ENCODE data around the gene PKD1L1. TPM values are rescaled to one million over a fixed set of nuclear protein-coding genes. Genes with fewer than 3 reads are reported as not detected.

Gene PKD1L1
- total RNA-seq, 2 donors from 2014 or later, result 0.13 to 0.20 TPM

DNA sequence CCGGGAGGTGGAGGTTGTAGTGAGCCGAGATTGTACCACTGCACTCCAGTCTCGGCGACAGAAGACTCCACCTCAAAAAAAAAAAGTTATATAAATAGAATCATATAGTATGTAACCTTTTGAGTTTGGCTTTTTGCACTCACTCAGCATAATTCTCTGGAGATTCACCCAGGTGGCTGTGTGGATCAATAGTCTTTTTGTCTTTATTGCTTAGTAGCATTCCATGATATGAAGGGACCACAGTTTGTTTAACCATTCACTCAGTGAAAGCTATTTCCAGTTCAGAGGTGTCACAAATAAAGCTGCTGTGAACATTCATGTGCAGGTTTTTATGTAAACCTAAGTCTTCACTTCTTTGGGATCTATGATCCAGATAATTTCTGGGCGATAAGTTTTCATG is 167.7 kb downstream of the PKD1L1 start:
- Mint-ChIP-seq H3K4me3 (no peak overlapping the region), H3K9me3 (peaks cover 3% of the 10 kb centered on the region), H3K36me3 (ENCODE audit: low read depth) (no peaks in the 10 kb centered on the region), H3K4me1 (peaks cover 6% of the 10 kb centered on the region), H3K27ac (no peak overlapping the region), H3K27me3 (ENCODE audit: insufficient read depth) (no peaks in the 10 kb centered on the region)
- Histone ChIP-seq H3K36me3 (ENCODE audit: control insufficient read depth, insufficient read depth, low read length) (no peaks in the 10 kb centered on the region), H3K27me3 (ENCODE audit: control insufficient read depth, insufficient read depth, low read length, poor library complexity, severe bottlenecking) (no peaks in the 10 kb centered on the region), H3K9ac (ENCODE audit: extremely low read depth, low read length, poor library complexity, severe bottlenecking) (no peak overlapping the region), H3K9me3 (ENCODE audit: control insufficient read depth, low read length) (no peaks in the 10 kb centered on the region), H3K27ac (ENCODE audit: low read depth, low read length) (no peak overlapping the region), H3K4me3 (ENCODE audit: low read length) (no peak overlapping the region), H3K4me1 (ENCODE audit: control insufficient read depth, insufficient read depth, low read length) (no peaks in the 10 kb centered on the region)
- no peak for DNase-seq
- TF ChIP-seq, protein P1, sequence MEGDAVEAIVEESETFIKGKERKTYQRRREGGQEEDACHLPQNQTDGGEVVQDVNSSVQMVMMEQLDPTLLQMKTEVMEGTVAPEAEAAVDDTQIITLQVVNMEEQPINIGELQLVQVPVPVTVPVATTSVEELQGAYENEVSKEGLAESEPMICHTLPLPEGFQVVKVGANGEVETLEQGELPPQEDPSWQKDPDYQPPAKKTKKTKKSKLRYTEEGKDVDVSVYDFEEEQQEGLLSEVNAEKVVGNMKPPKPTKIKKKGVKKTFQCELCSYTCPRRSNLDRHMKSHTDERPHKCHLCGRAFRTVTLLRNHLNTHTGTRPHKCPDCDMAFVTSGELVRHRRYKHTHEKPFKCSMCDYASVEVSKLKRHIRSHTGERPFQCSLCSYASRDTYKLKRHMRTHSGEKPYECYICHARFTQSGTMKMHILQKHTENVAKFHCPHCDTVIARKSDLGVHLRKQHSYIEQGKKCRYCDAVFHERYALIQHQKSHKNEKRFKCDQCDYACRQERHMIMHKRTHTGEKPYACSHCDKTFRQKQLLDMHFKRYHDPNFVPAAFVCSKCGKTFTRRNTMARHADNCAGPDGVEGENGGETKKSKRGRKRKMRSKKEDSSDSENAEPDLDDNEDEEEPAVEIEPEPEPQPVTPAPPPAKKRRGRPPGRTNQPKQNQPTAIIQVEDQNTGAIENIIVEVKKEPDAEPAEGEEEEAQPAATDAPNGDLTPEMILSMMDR (conservative IDR thresholded peaks at IDR 0.05), result no peak
- 94 to 96% methylated on average over 2 to 3 of the region's 5 CpGs for WGBS, 2 experiments (ENCODE audit: insufficient coverage in 1 of 2, insufficient read length in 1 of 2)

DNA sequence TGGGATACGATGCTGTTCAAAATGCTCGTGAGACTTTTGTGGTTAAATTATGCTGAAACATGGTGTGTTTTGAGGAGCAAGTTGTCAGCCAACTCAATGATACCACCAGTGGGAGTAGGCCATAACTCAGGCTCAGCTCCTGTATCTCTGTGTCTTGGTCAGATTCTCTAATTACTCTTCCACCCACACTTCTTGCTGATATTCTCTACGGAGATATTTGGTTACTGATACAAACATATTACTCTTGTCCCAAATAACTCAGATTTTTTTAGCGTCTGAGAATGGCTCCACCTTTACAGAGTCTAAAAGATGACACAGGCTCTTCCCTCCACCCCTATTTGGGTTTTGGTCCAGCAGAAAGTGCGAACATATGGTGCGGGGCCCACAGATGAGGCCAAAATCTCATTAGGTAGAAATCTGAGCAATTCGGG is 168.9 kb downstream of the PKD1L1 start:
- no peak overlapping the region for H3K4me3 ChIP-seq (ENCODE audit: low read length)
- H3K27me3 ChIP-seq (ENCODE audit: control insufficient read depth, insufficient read depth, low read length, poor library complexity, severe bottlenecking), result no peaks in the 10 kb centered on the region
- Mint-ChIP-seq H3K27me3 (ENCODE audit: insufficient read depth) (no peaks in the 10 kb centered on the region), H3K9me3 (peaks cover 3% of the 10 kb centered on the region), H3K27ac (no peak overlapping the region), H3K4me3 (no peak overlapping the region), H3K4me1 (peaks cover 6% of the 10 kb centered on the region), H3K36me3 (ENCODE audit: low read depth) (no peaks in the 10 kb centered on the region)
- 84 to 96% methylated on average over 5 to 7 of the region's 7 CpGs for WGBS, 2 experiments (ENCODE audit: insufficient coverage in 1 of 2, insufficient read length in 1 of 2)
- TF ChIP-seq, protein P1 (conservative IDR thresholded peaks at IDR 0.05), result no peak
- H3K27ac ChIP-seq (ENCODE audit: low read depth, low read length), result no peak overlapping the region
- H3K9ac ChIP-seq (ENCODE audit: extremely low read depth, low read length, poor library complexity, severe bottlenecking), result no peak overlapping the region
- no peak for DNase-seq
- no peaks in the 10 kb centered on the region for H3K4me1 ChIP-seq (ENCODE audit: control insufficient read depth, insufficient read depth, low read length)
- no peaks in the 10 kb centered on the region for H3K9me3 ChIP-seq (ENCODE audit: control insufficient read depth, low read length)
- no peaks in the 10 kb centered on the region for H3K36me3 ChIP-seq (ENCODE audit: control insufficient read depth, insufficient read depth, low read length)

DNA sequence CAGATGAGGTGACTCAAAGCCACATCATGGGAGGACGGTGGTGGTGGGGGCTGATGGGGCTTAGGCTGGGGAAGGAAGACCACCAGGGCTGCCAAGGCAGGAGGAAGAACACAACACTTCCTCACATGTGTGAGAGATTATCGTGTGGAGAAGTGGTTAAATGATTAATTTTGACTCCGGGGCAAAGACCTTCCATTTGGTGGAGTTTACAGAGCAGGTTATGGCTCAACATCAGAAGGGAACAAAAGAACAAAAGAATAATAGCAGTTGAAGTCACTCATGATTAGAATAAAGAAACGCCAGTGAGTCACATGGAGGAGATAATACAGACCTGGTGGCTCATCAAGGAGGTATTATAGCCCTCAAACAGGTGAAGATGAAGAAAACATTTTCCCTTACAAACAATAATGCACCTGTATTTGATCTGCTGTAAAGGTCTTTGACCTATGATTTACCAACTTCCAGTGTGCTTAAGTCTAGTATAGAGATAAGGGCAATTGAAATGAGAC is 170.1 kb downstream of the PKD1L1 start:
- H3K27me3 Mint-ChIP-seq (ENCODE audit: insufficient read depth), result peaks cover 2% of the 10 kb centered on the region
- H3K4me1 Mint-ChIP-seq, result no peaks in the 10 kb centered on the region
- H3K4me3 Mint-ChIP-seq, result no peak overlapping the region
- H3K4me1 ChIP-seq (ENCODE audit: control insufficient read depth, insufficient read depth, low read length), result no peaks in the 10 kb centered on the region
- whole genome bisulfite sequencing, 2 experiments (ENCODE audit: insufficient coverage in 1 of 2, insufficient read length in 1 of 2), result 90 to 95% methylated on average over 2 to 4 of the region's 4 CpGs
- H3K9ac ChIP-seq (ENCODE audit: extremely low read depth, low read length, poor library complexity, severe bottlenecking), result no peak overlapping the region
- no peaks in the 10 kb centered on the region for H3K36me3 ChIP-seq (ENCODE audit: control insufficient read depth, insufficient read depth, low read length)
- TF ChIP-seq, protein P1 (conservative IDR thresholded peaks at IDR 0.05), result no peak
- H3K27me3 ChIP-seq (ENCODE audit: control insufficient read depth, insufficient read depth, low read length, poor library complexity, severe bottlenecking), result no peaks in the 10 kb centered on the region
- H3K4me3 ChIP-seq (ENCODE audit: low read length), result no peak overlapping the region
- no peak overlapping the region for H3K27ac ChIP-seq (ENCODE audit: low read depth, low read length)
- no peak for DNase-seq
- H3K9me3 Mint-ChIP-seq, result peaks cover 3% of the 10 kb centered on the region
- no peaks in the 10 kb centered on the region for H3K9me3 ChIP-seq (ENCODE audit: control insufficient read depth, low read length)
- H3K36me3 Mint-ChIP-seq (ENCODE audit: low read depth), result no peaks in the 10 kb centered on the region
- no peak overlapping the region for H3K27ac Mint-ChIP-seq
